HG03460 (cell line): ENCODE results near the gene CCR7.
"Not testable (repeated sequence)": the region's sequence is repeated elsewhere in the genome, so short reads cannot be mapped to it uniquely, and the experiment has no call there.

ENCODE experiments used
- ATAC-seq: cut with Tn5 transposase; IDR thresholded peaks from one replicate; pipeline ENCODE4 v1.9.1; 2021; ENCODE audit not compliant: unreplicated experiment

CCR7 gene

GRCh38 chr17:40551879-40552768, 13.1 kb downstream of the CCR7 start:
- no peak for ATAC-seq

DNA sequence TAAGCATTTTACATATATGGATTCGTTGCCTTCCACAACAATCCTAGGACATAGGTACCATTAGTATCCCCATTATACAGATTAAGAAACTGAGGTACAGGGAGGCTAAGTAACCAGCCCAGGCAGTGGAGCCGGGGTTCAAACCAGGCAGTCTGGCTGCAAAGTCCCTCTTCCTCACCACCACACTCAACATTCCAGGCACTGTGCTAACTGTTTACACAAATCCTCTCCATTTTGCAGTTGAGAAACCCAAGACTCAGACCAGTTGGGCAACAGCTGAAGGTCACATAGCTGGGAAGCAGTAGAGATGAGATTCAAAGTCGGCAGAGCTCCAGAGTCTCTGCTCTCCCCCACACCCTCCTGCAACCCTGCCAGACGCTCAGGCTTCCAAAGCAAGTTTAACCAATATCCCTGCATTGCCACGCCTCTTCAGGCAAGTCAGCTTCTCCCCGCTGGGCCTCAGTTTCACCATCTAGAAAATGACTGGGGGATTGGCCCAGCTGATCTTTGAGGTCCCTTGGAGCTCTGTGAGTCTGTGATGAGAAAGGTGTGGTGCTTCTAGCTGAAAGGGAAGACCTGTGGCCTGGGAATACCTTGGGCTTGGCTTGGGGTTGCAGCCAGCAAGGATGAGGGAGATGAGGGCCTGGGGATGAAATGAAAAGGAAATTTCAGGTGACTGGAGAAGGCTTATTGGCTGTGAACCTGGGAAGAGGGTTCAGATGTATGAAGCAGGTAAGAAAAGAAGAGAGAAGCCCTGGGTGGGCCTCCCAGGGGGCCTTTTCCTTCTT, 14.0 kb downstream of the CCR7 start:
- ATAC-seq: no peak

- ATAC-seq: no peak
Measured at GRCh38 chr17:40550608-40551007, 14.7 kb downstream of the CCR7 start.

GRCh38 chr17:40548982-40549685, 16.1 kb downstream of the CCR7 start:
- no peak for ATAC-seq

DNA sequence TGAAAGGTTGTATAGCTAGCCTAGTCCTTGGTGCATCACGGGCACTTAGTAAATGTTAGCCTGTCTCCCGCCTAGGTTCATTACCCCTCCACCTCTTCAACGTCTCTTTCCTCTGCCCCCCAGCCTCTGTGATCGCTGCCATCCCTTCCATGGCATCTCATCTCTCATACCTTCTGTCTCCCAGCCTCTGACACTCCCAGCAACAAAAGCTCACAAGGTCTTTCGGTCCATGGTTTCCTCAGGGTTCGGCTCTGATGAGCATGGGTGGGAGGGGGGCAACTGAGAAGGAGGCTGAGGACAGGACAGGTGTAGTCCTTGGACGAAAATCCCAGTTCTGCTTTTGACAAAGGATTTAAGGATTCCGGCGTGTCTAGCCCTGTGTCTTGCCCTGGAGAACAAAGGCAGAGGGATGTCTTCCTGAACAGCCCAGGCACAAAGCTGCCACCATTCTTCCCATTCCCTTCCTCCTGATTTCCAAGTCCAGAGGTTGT, 16.7 kb downstream of the CCR7 start:
- ATAC-seq: no peak

GRCh38 chr17:40547785-40548478, 17.3 kb downstream of the CCR7 start:
- no peak for ATAC-seq

GRCh38 chr17:40547079-40547784, 18.0 kb downstream of the CCR7 start:
- no peak for ATAC-seq

- ATAC-seq: not testable (repeated sequence)
Measured at GRCh38 chr17:40546497-40546896, 18.8 kb downstream of the CCR7 start.

- no peak for ATAC-seq
Measured at GRCh38 chr17:40545660-40546059, 19.6 kb downstream of the CCR7 start.

- ATAC-seq: no peak
Measured at GRCh38 chr17:40542558-40543411, 22.5 kb downstream of the CCR7 start.

DNA sequence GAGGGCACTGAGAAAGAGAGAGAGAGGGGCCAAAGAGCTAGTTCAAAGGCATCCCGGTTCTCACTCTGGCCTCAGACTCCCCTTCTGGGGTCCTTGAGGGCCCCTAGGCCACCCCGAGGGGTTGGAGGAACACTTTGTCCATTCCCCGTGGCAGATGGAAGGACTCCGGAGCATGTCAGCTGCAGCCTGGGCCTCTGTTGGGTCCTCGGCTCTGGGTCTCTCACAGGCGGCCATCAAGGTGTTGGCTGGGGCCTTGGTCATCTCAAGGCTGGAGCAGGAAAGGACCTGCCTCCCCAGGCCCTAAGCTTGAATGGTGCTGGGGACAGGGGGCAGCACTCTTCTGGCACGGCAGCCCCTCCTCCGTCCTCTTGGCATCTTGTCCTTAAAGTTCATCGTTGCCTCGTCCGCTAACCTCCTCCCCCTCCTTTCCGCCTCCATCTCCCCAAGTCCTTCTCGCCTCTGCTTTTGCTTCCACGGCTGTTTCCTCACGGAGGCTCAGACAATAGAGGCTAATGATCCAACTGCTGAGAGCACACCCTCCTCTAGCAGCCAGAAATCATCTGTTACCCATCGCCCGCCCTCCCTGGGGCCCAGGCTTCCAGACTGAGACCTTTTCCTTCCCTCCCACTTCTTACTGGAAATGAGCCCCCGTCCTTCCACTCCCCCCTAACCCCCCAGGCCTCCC, 23.3 kb downstream of the CCR7 start:
- ATAC-seq: no peak

- ATAC-seq: no peak
Measured at GRCh38 chr17:40541060-40541872, 24.0 kb downstream of the CCR7 start.

DNA sequence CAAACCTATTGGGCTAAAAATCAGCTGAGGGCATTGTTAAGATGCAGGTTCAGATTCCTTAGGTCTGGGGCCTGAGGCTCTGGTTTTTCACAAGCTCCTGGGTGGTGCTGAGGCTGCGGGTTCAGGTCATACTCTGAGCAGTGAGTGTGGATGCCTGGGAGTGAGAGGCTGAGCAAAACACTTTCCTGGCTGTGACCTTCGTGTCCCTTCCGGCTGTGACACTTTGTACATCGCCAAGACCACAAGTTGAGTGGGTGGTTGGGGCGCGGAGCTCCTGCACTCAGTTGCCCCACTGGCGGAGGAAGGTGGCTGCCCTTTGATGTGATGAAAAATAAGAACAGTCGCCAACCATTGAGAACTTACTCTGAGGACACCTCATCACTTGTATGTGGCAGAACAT, 24.8 kb downstream of the CCR7 start:
- ATAC-seq: no peak

DNA sequence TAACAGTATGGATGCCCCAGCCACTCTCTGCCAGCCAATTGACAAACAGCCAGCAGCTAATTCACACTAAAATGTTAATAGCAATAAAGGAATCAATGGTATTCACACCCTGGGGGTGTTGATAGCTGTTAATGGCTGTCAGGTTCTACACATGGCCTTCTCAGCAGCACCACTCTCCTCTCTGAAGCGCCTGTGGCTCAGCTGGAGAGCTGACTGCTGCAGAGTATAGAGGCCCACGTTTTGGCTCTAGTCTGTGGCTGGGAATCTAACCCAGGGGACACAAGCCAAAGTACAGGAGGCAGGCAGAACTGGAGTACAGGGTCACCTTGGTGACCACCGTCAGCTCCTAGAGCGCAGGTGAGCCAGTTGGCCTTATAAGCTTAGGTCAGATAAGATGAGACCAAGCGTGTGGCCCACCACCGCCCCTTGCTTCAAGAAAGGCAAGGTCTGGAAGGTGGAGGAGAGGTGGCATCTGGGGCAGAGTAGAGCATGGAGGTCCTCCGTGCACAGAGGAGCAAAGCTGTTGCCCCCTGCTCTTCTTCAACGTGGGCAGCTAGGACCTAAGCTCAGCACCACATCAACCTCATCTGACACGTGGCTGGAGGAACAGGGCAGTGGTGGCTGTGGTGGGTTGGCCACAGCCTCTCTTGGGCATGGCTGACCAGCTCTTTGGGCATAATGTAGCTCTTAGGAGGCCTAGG, 25.4 kb downstream of the CCR7 start:
- no peak for ATAC-seq

DNA sequence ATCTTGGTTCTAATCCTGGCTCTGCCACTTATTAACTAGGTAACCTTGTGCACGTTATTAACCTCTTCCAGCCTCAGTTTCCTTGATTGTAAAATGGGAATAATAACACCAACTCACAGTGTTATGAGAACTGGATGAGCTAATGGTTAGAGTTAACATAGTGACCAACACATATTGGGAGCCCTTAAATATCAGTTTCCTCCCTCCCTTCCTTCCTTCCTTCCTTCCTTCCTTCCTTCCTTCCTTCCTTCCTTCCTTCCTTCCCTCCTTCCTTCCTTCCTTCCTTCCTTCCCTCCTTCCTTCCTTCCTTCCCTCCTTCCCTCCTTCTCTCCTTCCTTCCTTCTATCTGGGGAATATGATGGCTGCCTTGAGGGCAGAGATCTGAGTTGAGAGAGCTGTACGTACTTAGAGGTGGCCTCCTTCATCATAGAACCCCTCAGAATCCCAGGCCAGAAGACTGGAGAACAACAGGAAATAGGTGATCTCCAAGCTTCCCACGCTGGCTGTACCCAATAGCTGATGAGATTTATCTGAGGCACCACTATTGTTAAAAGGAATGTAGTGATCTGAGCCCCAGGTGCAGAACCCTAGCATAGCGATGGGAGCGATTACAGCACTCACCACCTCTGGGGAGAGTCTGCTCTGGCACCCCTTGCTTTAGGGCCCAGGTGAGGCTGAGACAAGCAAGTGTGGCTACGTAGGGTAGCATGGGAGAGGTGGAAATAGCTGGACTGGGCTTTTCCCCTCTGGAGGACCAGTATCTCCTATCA, 26.2 kb downstream of the CCR7 start:
- ATAC-seq: no peak
